HCT116 (cell line): ENCODE results near the gene MIER2. TPM values are rescaled to one million over a fixed set of nuclear protein-coding genes. Genes with fewer than 3 reads are reported as not detected.

Experiments
- ATAC-seq: fragments of 200-7000 bp; cut with Tn5 transposase; 2 replicates; pipeline ENCODE4 v1.9.1; 2020; ENCODE audit warnings: mild to moderate bottlenecking, moderate library complexity
- BruUV-seq: library from RNA; stranded (reverse); fragments of 400-500 nt; replicated peaks from 2 replicates; lab custom pipeline; 2021; lab: Mats Ljungman, UMichigan
- CTCF ChIA-PET: fragments of 300-600 bp; sonication (Branson Sonifier 250); formaldehyde crosslinking; loops from one replicate; lab custom pipeline; 2021; ENCODE audit warnings: antibody characterized with exemption; lab: Charles Lee
- POLR2A ChIA-PET: fragments of 300-600, 350-600 bp; sonication (Branson Sonifier 250); formaldehyde crosslinking; loops from one replicate; lab custom pipeline; 2021; ENCODE audit warnings: antibody characterized with exemption; lab: Charles Lee
- RAD21 ChIA-PET, 2 experiments: fragments of 300-600 bp; sonication (Branson Sonifier 250); formaldehyde crosslinking; loops; one replicate each; lab custom pipeline; 2023; ENCODE audit warnings: low total read pairs in 2 of 2; ENCODE audit not compliant: uncharacterized antibody in 2 of 2, unreplicated experiment in 2 of 2, low non-redundant PET in 1 of 2; lab: Charles Lee
- DNase-seq: peaks from one replicate; pipeline ENCODE4 v3.0.0-alpha.2; 2010; ENCODE audit warnings: low read depth, low spot score
- H2AFZ ChIP-seq: fragments of 200-600 bp; shearing (Covaris generic), sonication (generic); 2 replicates; pipeline ENCODE4 v1.6.1; 2017; ENCODE audit warnings: low read depth, mixed run types, mixed read lengths, antibody characterized with exemption, low read length; ENCODE audit not compliant: poor library complexity, severe bottlenecking
- H3K27ac ChIP-seq: 2 replicates; pipeline ENCODE4 v1.5.1; 2012; ENCODE audit warnings: low read depth, low read length
- H3K27me3 ChIP-seq: fragments of 200-600 bp; sonication (generic); 2 replicates; pipeline ENCODE4 v1.6.1; 2016; ENCODE audit warnings: mixed run types, low read length, mixed read lengths; ENCODE audit not compliant: insufficient read depth
- H3K36me3 ChIP-seq, 2 experiments: fragments of 200-500 bp in 1 of 2; fragments of 200-600 bp in 1 of 2; sonication (Bioruptor generic) in 1 of 2; sonication (generic) in 1 of 2; 2 replicates each; pipeline versions ENCODE4 v1.5.1 to v1.6.1; 2014 to 2016; ENCODE audit warnings: low read length in 2 of 2, inconsistent platforms in 1 of 2, mixed read lengths in 1 of 2, mixed run types in 1 of 2; ENCODE audit not compliant: insufficient read depth in 2 of 2, control insufficient read depth in 1 of 2
- H3K4me1 ChIP-seq, 2 experiments: fragments of 200-600 bp in 1 of 2; sonication (generic) in 1 of 2; 2 replicates each; pipeline versions ENCODE4 v1.5.1 to v1.6.1; 2012 to 2017; ENCODE audit warnings: low read length in 2 of 2, inconsistent platforms in 1 of 2, mild to moderate bottlenecking in 1 of 2, mixed read lengths in 1 of 2, mixed run types in 1 of 2, moderate library complexity in 1 of 2; ENCODE audit not compliant: insufficient read depth in 2 of 2, control insufficient read depth in 1 of 2
- H3K4me2 ChIP-seq: fragments of 200-600 bp; sonication (generic); 2 replicates; pipeline ENCODE4 v1.6.1; 2017; ENCODE audit warnings: mixed run types, low read length, mixed read lengths
- H3K4me3 ChIP-seq, 2 experiments: fragments of 200-600 bp in 1 of 2; sonication (generic) in 1 of 2; replicated peaks in 1 of 2; 2 replicates each; pipeline ENCODE4 v1.5.1; 2011 to 2016; ENCODE audit warnings: low read length in 2 of 2, control low read depth in 1 of 2, low read depth in 1 of 2, mild to moderate bottlenecking in 1 of 2, mixed read lengths in 1 of 2, mixed run types in 1 of 2
- H3K79me2 ChIP-seq: fragments of 200-600 bp; sonication (generic); 2 replicates; pipeline ENCODE4 v1.6.1; 2017; ENCODE audit warnings: mild to moderate bottlenecking, mixed run types, low read length, moderate library complexity, mixed read lengths; ENCODE audit not compliant: insufficient read depth
- H3K9ac ChIP-seq: fragments of 200-600 bp; sonication (generic); 2 replicates; pipeline ENCODE4 v1.6.1; 2016; ENCODE audit warnings: low read length, mixed read lengths
- H3K9me2 ChIP-seq: fragments of 200-600 bp; sonication (generic), shearing (Covaris generic); 2 replicates; pipeline ENCODE4 v1.6.1; 2017; ENCODE audit warnings: mixed run types, mild to moderate bottlenecking, moderate library complexity; ENCODE audit not compliant: insufficient read depth
- H3K9me3 ChIP-seq, 2 experiments: fragments of 200-500 bp in 1 of 2; fragments of 200-600 bp in 1 of 2; sonication (Bioruptor generic) in 1 of 2; sonication (generic) in 1 of 2; 2 replicates each; pipeline ENCODE4 v1.6.1; 2014 to 2017; ENCODE audit warnings: low read length in 2 of 2, mixed read lengths in 2 of 2, inconsistent platforms in 1 of 2, low read depth in 1 of 2, mild to moderate bottlenecking in 1 of 2, mixed run types in 1 of 2, moderate library complexity in 1 of 2; ENCODE audit not compliant: control insufficient read depth in 1 of 2, insufficient read depth in 1 of 2
- H4K20me1 ChIP-seq: fragments of 200-600 bp; sonication (generic), shearing (Covaris generic); 2 replicates; pipeline ENCODE4 v1.6.1; 2017; ENCODE audit warnings: mixed run types, mild to moderate bottlenecking, moderate library complexity; ENCODE audit not compliant: insufficient read depth
- ATF3 ChIP-seq: IDR thresholded peaks from 2 replicates; pipeline ENCODE4 v1.6.1; 2012
- CBX3 ChIP-seq: IDR thresholded peaks from 2 replicates; pipeline ENCODE4 v1.6.1; 2012; ENCODE audit warnings: low read depth
- CEBPB ChIP-seq: IDR thresholded peaks from 2 replicates; pipeline ENCODE4 v1.6.1; 2012; ENCODE audit warnings: low read depth
- CTCF ChIP-seq, 3 experiments: fragments of 200-600 bp in 1 of 3; sonication (generic) in 1 of 3; IDR thresholded peaks in 2 of 3; conservative IDR thresholded peaks in 1 of 3; 2 replicates each; pipeline ENCODE4 v1.5.1; 2012 to 2017; ENCODE audit warnings: low read depth in 2 of 3, low read length in 2 of 3, antibody characterized with exemption in 1 of 3, borderline replicate concordance in 1 of 3, control low read depth in 1 of 3, mild to moderate bottlenecking in 1 of 3, mixed read lengths in 1 of 3, mixed run types in 1 of 3, moderate library complexity in 1 of 3; ENCODE audit not compliant: insufficient read depth in 1 of 3
- EZH2 ChIP-seq: fragments of 200-600 bp; sonication (generic); IDR thresholded peaks from 2 replicates; pipeline ENCODE4 v1.6.1; 2017; ENCODE audit warnings: antibody characterized with exemption, mixed run types
- EZH2phosphoT487 ChIP-seq: fragments of 200-600 bp; IDR thresholded peaks from 2 replicates; pipeline ENCODE4 v1.6.1; 2018; ENCODE audit warnings: antibody characterized with exemption, borderline replicate concordance
- FOSL1 ChIP-seq: IDR thresholded peaks from 2 replicates; pipeline ENCODE4 v1.6.1; 2012; ENCODE audit warnings: low read depth
- MAX ChIP-seq: IDR thresholded peaks from 2 replicates; pipeline ENCODE4 v1.6.1; 2012
- POLR2AphosphoS5 ChIP-seq: IDR thresholded peaks from 2 replicates; pipeline ENCODE4 v1.6.1; 2011; ENCODE audit warnings: mild to moderate bottlenecking, low read depth, low read length, moderate library complexity
- RAD21 ChIP-seq: IDR thresholded peaks from 2 replicates; pipeline ENCODE4 v1.6.1; 2012; ENCODE audit warnings: low read depth, mild to moderate bottlenecking
- REST ChIP-seq: IDR thresholded peaks from 2 replicates; pipeline ENCODE4 v1.6.1; 2012; ENCODE audit warnings: low read depth
- SIN3A ChIP-seq: IDR thresholded peaks from 2 replicates; pipeline ENCODE4 v1.6.1; 2012; ENCODE audit warnings: low read depth
- SRF ChIP-seq: IDR thresholded peaks from 2 replicates; pipeline ENCODE4 v1.6.1; 2012; ENCODE audit warnings: low read depth
- TCF7L2 ChIP-seq: IDR thresholded peaks from 2 replicates; pipeline ENCODE4 v1.7.0; 2011; ENCODE audit warnings: borderline replicate concordance, inconsistent platforms; ENCODE audit not compliant: insufficient read depth, insufficient read length; ENCODE audit errors: extremely low read depth
- ZBTB33 ChIP-seq: IDR thresholded peaks from 2 replicates; pipeline ENCODE4 v1.6.1; 2011; ENCODE audit warnings: mild to moderate bottlenecking, low read length, moderate library complexity; ENCODE audit not compliant: insufficient replicate concordance; ENCODE audit errors: extremely low read depth
- ZFX ChIP-seq: fragments of 450-650 bp; IDR thresholded peaks from 2 replicates; pipeline ENCODE4 v1.6.1; 2017
- ZNF274 ChIP-seq: fragments of 200-500 bp; sonication (Bioruptor generic); IDR thresholded peaks from 2 replicates; pipeline ENCODE4 v1.6.1; 2014; ENCODE audit warnings: mild to moderate bottlenecking, low read depth, low read length, inconsistent platforms
- intact Hi-C: fragments of 100-400 bp; cut with micrococcal nuclease; formaldehyde crosslinking; loops from 2 replicates; pipeline ENCODE4 v1.10.0; 2022
- total RNA-seq: library from RNA; stranded (reverse); gene quantifications from one replicate; pipeline ENCODE4 v1.2.1, GENCODE V29; 2021; ENCODE audit not compliant: unreplicated experiment

Gene MIER2
- total RNA-seq, 1 experiment from 2014 or later = 41.5 TPM

- no peak for TF ChIP-seq TCF7L2
These were observed 51.6 kb downstream of the MIER2 start (continued) for GRCh38 chr19:292951-293350.

GRCh38 chr19:292281-292884 is 52.2 kb downstream of the MIER2 start:
- no peaks in the 10 kb centered on the region for H3K9me2 ChIP-seq
- H3K79me2 ChIP-seq = peaks cover 34% of the 10 kb centered on the region
- RAD21 ChIA-PET = no interaction called here
- peaks cover 12 to 28% of the 10 kb centered on the region in 2 experiments for H3K4me1 ChIP-seq
- peaks cover 5 to 11% of the 10 kb centered on the region in 2 experiments; a peak in 3 of 4 replicates for H3K36me3 ChIP-seq
- BruUV-seq = no TSS peak
- H3K27me3 ChIP-seq = no peaks in the 10 kb centered on the region
- peak overlapping the region; percentile 65; the same call in 1 of the 2 replicates for H3K27ac ChIP-seq
- H2AFZ ChIP-seq = no peak overlapping the region
- H3K9ac ChIP-seq = peak overlapping the region; percentile 59
- peak overlapping the region; percentile 77 for H3K4me2 ChIP-seq
- POLR2A ChIA-PET = no interaction called here
- intact Hi-C loops = no loop called here
- H4K20me1 ChIP-seq = no peaks in the 10 kb centered on the region
- H3K9me3 ChIP-seq = no peaks in the 10 kb centered on the region
- ATAC-seq (no peak), DNase-seq (no peak)
- CTCF ChIA-PET = no interaction called here
- no peak overlapping the region; a peak in 2 of 4 replicates for H3K4me3 ChIP-seq
- TF ChIP-seq ZBTB33 (no peak), EZH2phosphoT487 (no peak), SRF (no peak), SIN3A (no peak), CEBPB (no peak), MAX (no peak), ZFX (no peak), REST (no peak), EZH2 (no peak), RAD21 (no peak), POLR2AphosphoS5 (no peak), FOSL1 (no peak), CTCF (IDR thresholded peaks at IDR 0.05 in 2 of 3, conservative IDR thresholded peaks at IDR 0.05 in 1 of 3; ENCODE audit: borderline replicate concordance in 1 of 3, insufficient read depth in 1 of 3, low read depth in 2 of 3, low read length in 2 of 3) (no peak), CBX3 (no peak), TCF7L2 (no peak), ATF3 (no peak), ZNF274 (no peak)
